Fibroblast of lung (primary cell): ENCODE data around the gene PARK7.

Source experiments
- CTCF ChIP-seq, 2 donors: IDR thresholded peaks in 1 of 2; conservative IDR thresholded peaks in 1 of 2; 1 replicate in 1 of 2; 2 replicates in 1 of 2; pipeline ENCODE4 v1.5.1; 2011 to 2012; ENCODE audit warnings: low read length in 2 of 2, control low read depth in 1 of 2, inconsistent platforms in 1 of 2, low read depth in 1 of 2, mild to moderate bottlenecking in 1 of 2
- EZH2 ChIP-seq: IDR thresholded peaks from 2 replicates; pipeline ENCODE4 v1.5.1; 2012; ENCODE audit warnings: low read length, control low read depth, mild to moderate bottlenecking; ENCODE audit errors: missing control alignments

DNA sequence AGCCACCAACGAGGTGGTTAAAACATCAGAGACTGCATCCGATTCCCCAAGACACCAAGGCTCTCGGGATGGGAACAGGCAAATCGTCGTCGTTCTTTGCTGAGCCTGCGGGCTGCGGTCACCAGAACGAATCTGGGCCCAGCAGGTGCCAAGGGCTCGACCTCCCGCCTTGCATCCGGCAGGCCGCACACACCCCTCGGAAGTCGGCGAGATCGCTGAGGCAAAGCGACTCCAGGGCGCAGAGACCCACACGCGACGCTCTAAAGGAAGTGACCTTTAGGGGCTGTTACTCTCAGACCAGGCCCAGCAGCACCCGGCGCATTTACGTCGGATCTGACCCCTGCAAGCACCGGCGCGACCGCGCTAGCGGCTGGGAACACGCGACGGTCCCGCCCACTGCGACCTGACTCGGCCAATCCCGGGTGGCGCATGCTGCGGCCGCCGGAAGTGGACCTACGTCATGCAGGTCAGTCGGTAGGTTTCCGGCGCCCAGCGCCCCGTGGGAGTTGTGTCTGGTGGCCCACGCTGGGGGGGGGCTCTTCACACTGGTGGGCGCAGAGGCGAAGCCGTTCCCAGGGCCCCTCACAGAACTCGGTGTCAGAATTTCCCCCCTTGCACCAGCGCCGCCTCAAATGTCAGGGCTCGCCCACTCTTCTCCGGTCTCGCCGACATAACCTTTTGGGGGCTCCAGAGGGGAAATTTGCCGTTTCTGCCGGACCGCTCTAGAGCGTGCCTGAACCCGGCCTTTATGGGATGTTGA lies 7.5 kb upstream of the PARK7 start:
- TF ChIP-seq CTCF (conservative IDR thresholded peaks at IDR 0.05 in 1 of 2, IDR thresholded peaks at IDR 0.05 in 1 of 2; ENCODE audit: low read depth in 1 of 2, low read length in 2 of 2) (no peak), EZH2 (no peak)
